ENCODE data around the gene FCER2.

- TF ChIP-seq CTCF (conservative IDR thresholded peaks at IDR 0.05; ENCODE audit: low read length), result no peak
- TF ChIP-seq EZH2phosphoT487 (IDR thresholded peaks at IDR 0.05; ENCODE audit: borderline replicate concordance, low read depth, low read length), result no peak
Observed at GRCh38 chr19:7690779-7691258, 11.1 kb downstream of the FCER2 start.

Measured in OCI-LY7 (cell line).